ENCODE results near the gene TMOD3.

The TMOD3 gene

GRCh38 chr15:51846463-51847230, 17.2 kb downstream of the TMOD3 start:
- no peak for DNase-seq (ENCODE audit: extremely low spot score)
- ChIA-PET CTCF (no interaction called here), POLR2A (no interaction called here)
- TF ChIP-seq ARNT (IDR thresholded peaks at IDR 0.05) (no peak), PKNOX1 (IDR thresholded peaks at IDR 0.05) (peak; percentile 61)

- no peak for TF ChIP-seq SP1 (IDR thresholded peaks at IDR 0.05)
- TF ChIP-seq ARNT (IDR thresholded peaks at IDR 0.05): no peak
- TF ChIP-seq ELF4 (IDR thresholded peaks at IDR 0.05): no peak
- TF ChIP-seq HDGF (IDR thresholded peaks at IDR 0.05; ENCODE audit: borderline replicate concordance): no peak
- no peak for TF ChIP-seq LEF1 (IDR thresholded peaks at IDR 0.05; ENCODE audit: borderline replicate concordance)
- TF ChIP-seq BHLHE40 (IDR thresholded peaks at IDR 0.05; ENCODE audit: borderline replicate concordance): no peak
- no peak for TF ChIP-seq ZNF384 (IDR thresholded peaks at IDR 0.05)
- no peak for TF ChIP-seq L3MBTL2 (conservative IDR thresholded peaks at IDR 0.05)
- TF ChIP-seq TARDBP (IDR thresholded peaks at IDR 0.05): no peak
- TF ChIP-seq CTBP1 (IDR thresholded peaks at IDR 0.05; ENCODE audit: borderline replicate concordance): no peak
- no peak for TF ChIP-seq PKNOX1 (IDR thresholded peaks at IDR 0.05)
- no peak for TF ChIP-seq FOXK2 (IDR thresholded peaks at IDR 0.05)
- TF ChIP-seq NFRKB (IDR thresholded peaks at IDR 0.05): no peak
- no peak for TF ChIP-seq FOXM1 (IDR thresholded peaks at IDR 0.05; ENCODE audit: borderline replicate concordance)
- TF ChIP-seq SUZ12 (IDR thresholded peaks at IDR 0.05): no peak
- TF ChIP-seq FOXA1 (IDR thresholded peaks at IDR 0.05): no peak
- ChIA-PET CTCF (no interaction called here), POLR2A (no interaction called here)
- no peak for DNase-seq (ENCODE audit: extremely low spot score)
Observed at GRCh38 chr15:51848811-51849210, 19.4 kb downstream of the TMOD3 start.

- TF ChIP-seq PKNOX1 (IDR thresholded peaks at IDR 0.05): no peak
- no peak for TF ChIP-seq ELF4 (IDR thresholded peaks at IDR 0.05)
- no peak for TF ChIP-seq LEF1 (IDR thresholded peaks at IDR 0.05; ENCODE audit: borderline replicate concordance)
- TF ChIP-seq BHLHE40 (IDR thresholded peaks at IDR 0.05; ENCODE audit: borderline replicate concordance): no peak
- no peak for TF ChIP-seq HDGF (IDR thresholded peaks at IDR 0.05; ENCODE audit: borderline replicate concordance)
- TF ChIP-seq ARNT (IDR thresholded peaks at IDR 0.05): no peak
- ChIA-PET CTCF (no interaction called here), POLR2A (no interaction called here)
- DNase-seq (ENCODE audit: extremely low spot score): no peak
Observed at GRCh38 chr15:51849860-51850259, 20.4 kb downstream of the TMOD3 start.

GRCh38 chr15:51853998-51854397, 24.5 kb downstream of the TMOD3 start:
- DNase-seq (ENCODE audit: extremely low spot score): no peak
- CTCF ChIA-PET: interaction anchor here (0.6 kb wide), 1 partner anchor 11 kb away, joined by 3 read pairs; no protein-coding TSS in a partner anchor
- TF ChIP-seq PKNOX1 (IDR thresholded peaks at IDR 0.05): no peak
- POLR2A ChIA-PET: no interaction called here

GRCh38 chr15:51855612-51856011, 26.2 kb downstream of the TMOD3 start:
- CTCF ChIA-PET: no interaction called here
- no peak for TF ChIP-seq FOXM1 (IDR thresholded peaks at IDR 0.05; ENCODE audit: borderline replicate concordance)
- TF ChIP-seq NFRKB (IDR thresholded peaks at IDR 0.05): no peak
- no peak for TF ChIP-seq SP1 (IDR thresholded peaks at IDR 0.05)
- TF ChIP-seq PKNOX1 (IDR thresholded peaks at IDR 0.05): no peak
- no peak for TF ChIP-seq ELF4 (IDR thresholded peaks at IDR 0.05)
- TF ChIP-seq ZNF384 (IDR thresholded peaks at IDR 0.05): no peak
- no peak for TF ChIP-seq HDGF (IDR thresholded peaks at IDR 0.05; ENCODE audit: borderline replicate concordance)
- no peak for TF ChIP-seq FOXA1 (IDR thresholded peaks at IDR 0.05)
- TF ChIP-seq BHLHE40 (IDR thresholded peaks at IDR 0.05; ENCODE audit: borderline replicate concordance): no peak
- TF ChIP-seq TARDBP (IDR thresholded peaks at IDR 0.05): no peak
- TF ChIP-seq ARNT (IDR thresholded peaks at IDR 0.05): no peak
- TF ChIP-seq CTBP1 (IDR thresholded peaks at IDR 0.05; ENCODE audit: borderline replicate concordance): no peak
- no peak for TF ChIP-seq SUZ12 (IDR thresholded peaks at IDR 0.05)
- TF ChIP-seq LEF1 (IDR thresholded peaks at IDR 0.05; ENCODE audit: borderline replicate concordance): no peak
- DNase-seq (ENCODE audit: extremely low spot score): no peak
- POLR2A ChIA-PET: interaction anchor here (1.3 kb wide), 1 partner anchor 26 kb away, joined by 3 read pairs; the partner anchor contains the start of gene TMOD3
